Suppressor macrophage treated with lipopolysaccharide for 1 hour (primary cell): ENCODE results near the gene ZNF662.

ENCODE experiments used
- DNase-seq, 3 donors: peaks; one replicate each; pipeline ENCODE4 v3.0.0-alpha.2; 2020 to 2022

ZNF662 gene

DNA sequence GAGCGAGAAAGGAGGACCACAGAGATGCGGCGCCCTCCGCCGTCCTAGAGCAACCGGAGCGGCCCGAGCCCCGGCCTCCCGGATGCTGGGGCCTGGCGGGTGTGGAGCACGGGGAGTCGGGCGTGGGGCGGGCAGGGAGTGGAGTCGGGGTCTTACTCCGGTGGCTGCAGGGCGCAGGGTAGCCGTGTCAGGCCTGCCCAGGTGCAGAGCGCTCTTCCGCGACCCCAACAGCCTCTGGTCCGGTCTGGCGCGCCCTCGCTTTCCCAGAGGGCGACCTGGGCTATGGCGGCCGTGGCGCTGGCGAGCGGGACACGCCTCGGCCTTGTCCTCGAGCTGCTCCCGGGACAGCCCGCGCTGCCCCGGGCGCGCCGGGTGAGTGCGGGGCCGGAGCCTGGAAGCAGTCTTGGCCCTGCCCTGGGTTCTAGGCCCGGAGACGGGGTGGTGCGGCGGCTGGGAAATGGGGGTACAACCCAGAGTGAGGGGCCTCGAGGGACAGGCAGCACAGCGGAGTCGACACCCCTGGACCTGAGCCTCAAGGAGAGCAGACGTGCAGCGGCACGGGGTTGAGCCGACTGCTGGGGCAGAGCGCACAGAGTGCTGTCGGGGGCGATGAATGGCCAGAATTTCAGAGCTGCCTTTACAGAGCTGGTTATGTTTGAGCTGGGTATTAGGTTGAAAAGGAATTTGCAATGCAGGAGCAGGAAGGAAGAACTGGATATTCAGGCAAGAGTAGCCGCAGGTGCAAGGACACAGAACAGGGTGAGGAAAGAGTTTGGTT, at the start of gene ZNF662:
ZNF662 (plus strand) TSS at position 73 of the 778 bp plus-strand sequence. CDS start 1,973 bp downstream, outside the sequence.
- peak in 1 of 3 donors; percentile 24 for DNase-seq

DNA sequence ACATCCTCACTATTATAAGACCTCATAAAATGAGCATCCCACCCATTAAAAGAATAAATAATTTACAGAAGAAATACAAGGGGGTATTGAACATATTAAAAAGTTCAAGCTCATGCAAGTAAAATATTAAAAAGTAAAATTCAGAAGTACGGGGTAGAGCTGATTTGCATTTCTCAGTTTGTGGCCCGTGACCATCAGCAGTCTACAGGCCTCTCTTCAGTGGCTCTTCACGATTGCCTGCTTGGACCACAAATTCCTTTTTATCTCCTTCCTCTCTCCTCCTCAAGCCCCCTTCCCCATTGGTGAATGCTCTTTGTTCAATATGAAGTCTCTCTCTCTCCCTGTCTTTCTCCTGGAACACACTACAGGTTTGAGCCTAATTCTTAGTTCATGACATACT, 49.4 kb upstream of the ZNF662 start:
- no peak for DNase-seq

DNA sequence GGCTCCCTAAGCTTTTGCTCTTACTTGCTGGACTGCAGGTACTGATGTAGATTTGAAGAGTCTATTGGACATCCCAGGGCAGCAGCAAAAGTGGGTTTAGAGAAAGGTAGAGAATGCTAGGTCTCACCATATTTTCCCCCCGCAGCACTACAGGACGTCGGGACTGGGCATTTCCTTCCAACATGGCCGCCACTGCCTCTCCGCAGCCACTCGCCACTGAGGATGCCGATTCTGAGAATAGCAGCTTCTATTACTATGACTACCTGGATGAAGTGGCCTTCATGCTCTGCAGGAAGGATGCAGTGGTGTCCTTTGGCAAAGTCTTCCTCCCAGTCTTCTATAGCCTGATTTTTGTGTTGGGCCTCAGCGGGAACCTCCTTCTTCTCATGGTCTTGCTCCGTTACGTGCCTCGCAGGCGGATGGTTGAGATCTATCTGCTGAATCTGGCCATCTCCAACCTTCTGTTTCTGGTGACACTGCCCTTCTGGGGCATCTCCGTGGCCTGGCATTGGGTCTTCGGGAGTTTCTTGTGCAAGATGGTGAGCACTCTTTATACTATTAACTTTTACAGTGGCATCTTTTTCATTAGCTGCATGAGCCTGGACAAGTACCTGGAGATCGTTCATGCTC, 41.5 kb upstream of the ZNF662 start:
- DNase-seq = peak in 1 of 3 donors; percentile 14

DNA sequence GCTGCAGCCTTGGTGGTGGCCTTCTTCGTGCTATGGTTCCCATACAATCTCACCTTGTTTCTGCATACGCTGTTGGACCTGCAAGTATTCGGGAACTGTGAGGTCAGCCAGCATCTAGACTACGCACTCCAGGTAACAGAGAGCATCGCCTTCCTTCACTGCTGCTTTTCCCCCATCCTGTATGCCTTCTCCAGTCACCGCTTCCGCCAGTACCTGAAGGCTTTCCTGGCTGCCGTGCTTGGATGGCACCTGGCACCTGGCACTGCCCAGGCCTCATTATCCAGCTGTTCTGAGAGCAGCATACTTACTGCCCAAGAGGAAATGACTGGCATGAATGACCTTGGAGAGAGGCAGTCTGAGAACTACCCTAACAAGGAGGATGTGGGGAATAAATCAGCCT, 40.7 kb upstream of the ZNF662 start:
- peak in 1 of 3 donors; percentile 3 for DNase-seq

DNA sequence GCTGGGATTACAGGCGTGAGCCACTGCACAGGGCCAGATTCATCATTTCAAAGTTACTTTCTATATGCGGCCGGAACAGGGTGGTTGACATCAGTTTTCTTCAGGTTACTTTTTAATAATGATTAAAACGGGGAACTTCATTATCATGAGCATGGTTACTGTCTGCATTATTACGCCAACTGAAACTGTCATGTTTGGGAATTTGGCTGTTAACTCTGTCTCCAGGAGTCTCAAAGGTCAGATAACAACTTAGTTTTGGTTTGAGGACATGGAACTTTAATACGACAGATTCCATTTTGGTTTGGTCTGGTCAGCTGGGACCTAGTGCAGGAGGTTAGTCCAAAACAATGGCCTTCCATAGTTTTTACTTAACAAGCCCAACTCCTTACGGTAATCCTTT, 38.8 kb upstream of the ZNF662 start:
- no peak for DNase-seq

DNA sequence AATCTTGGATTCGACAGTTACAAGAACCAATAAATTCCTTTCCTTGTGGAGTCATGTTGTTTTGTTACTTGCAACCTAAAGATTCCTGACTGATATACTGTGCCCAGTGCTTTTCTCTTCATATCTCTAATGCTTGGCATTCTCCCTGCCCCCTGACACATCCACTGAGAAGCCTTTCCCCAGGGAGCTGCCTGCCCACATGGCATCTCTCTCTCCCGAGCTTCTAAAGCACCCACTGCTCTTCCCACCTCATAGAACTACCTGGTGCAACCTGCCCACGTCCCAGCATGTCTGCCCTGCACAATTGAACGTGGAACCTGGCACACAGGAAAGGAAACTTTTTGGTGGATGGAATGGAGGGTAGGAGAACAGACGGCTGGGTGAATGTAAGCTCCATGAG, 37.1 kb upstream of the ZNF662 start:
- DNase-seq = no peak

DNA sequence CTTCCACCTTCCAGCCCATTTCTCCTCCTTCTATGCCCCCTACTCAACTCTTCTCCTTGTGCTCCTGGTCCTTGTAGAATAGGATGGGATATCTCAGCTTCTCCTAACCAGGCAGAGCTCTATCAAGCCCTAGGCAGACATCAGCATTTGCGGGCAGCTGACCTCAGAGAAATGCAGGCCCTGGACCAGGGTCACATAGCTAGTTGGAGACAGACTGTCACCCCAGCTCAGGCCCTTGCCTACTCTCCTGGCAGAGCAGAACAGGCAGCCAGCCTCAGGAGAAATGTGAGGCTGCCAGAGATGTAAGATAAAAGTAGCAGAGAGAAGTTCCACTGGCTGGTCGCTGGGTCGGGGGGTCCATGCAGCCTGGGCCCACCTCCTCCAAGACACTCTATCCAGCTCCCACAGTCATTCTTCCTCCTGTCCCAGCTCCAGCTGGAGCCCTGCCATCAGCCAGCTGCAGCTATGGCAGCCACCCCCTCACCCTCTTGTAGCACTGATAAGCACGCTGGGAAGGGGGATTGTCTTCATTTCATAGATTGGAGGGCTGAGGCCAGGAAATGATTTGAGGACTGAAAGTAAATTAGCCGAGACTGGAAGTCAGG, 34.2 kb upstream of the ZNF662 start:
- DNase-seq = peak in 1 of 3 donors; percentile 9

DNA sequence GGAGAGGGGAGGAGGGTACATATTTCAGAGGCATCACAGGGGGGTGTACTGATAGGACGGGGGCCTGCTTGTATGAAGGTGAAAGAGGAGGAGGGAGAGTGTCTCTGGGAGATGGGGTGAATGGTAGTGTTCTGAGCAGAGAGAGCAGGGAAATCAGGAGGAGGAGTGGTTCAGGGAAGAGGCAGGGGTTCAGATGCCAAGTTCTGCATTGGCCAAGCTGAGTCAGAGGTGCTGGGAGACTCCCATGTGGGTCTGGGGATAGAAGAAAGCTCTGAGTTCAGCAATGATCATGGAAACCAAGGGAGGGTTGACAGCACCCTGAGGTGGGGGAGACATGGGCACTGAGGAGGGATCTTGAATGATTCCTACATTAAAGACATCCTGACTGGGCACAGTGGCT, 33.2 kb upstream of the ZNF662 start:
- DNase-seq = no peak

DNA sequence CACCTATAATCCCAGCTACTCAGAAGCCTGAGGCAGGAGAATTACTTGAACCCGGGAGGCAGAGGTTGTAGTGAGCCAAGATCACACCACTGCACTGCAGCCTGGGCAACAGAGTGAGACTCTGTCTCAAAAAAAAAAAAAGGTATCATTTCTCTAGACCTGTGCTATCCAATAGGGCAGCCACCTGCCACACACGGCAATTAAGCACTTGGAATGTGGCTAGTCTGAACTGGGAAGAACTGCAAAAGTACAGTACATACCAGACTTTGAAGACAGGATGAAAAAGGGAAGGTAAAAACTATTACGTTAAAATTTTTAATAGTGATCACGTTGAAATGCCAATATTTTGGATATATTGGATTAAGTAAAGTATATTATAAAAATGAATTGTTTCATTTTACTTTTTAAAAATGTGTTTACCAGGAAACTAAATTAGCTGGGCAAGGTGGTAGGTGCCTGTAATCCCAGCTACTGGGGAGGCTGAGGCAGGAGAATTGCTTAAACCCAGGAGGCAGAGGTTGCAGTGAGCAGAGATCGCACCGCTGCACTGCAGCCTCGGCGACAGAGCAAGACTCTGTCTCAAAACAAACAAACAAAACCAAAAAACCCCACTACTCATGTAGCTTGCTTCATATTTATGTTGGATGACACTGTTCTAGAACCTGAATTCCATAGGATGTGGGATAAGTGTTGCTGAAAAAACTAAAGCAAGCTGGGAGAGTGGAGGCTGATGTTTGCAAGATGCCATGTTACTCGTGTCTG, 32.5 kb upstream of the ZNF662 start:
- no peak for DNase-seq

DNA sequence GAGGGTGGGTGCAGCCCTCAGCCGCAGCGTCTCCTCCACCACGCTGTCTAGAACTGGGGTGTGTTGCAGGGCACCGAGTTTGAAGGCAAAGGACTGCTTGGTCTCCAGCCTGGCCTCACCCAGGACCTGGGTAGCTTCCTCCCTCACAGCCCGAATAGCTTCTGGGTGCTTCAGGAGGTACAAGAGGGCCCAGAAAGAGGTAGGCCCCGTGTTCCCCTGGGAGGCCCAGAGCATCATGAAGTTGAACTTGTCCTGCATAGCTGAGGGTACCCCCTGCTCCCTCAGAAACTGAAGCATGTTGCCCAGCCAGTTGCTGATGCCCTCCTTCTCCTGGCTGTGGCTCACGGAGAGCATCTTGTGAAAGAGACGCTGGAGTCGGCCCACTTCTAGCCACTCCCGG, 31.2 kb upstream of the ZNF662 start:
- DNase-seq = no peak

DNA sequence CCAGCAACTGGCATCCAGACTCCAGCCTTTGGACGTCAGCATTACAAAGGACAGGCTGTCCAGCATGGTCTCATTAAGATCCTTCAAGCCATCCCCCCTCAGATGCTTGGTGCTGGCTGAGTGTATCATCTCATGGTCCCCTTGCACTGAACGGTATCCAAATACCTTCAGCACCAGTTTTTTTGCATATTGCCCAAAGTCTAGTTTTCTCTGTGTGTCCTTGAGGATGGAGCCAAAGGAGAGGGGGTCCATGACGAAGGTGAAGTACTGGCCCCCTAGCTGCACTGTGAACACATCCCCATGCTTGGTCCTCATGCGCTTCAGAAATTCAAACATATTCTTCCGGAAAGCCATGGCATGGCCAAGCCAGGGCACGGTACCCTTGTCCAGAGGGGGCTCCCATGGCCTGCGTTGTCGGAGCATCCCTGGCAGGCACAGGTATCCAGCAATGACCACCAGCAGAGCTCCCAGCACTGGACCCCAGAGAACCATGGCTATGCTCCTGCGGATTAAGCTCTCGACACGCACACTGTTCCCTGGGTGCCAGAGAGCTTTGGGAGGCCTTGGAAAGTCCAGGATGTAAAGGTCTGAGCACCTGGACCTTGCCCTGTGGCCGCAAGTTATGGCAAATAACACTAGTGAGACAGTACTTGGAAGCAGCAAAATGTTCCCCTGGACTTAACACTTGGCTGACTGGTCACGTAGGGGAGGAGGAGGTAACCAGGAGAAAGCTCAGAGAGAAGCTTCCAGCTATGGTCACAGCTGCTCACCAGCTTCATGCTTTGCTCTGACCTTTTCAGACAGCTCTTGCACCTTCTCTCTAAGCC, 30.4 kb upstream of the ZNF662 start, which contains the start of gene CYP8B1:
CYP8B1 (minus strand) TSS at position 555 of the 827 bp plus-strand sequence; CDS start at position 492, 63 bp downstream.
- no peak for DNase-seq

DNA sequence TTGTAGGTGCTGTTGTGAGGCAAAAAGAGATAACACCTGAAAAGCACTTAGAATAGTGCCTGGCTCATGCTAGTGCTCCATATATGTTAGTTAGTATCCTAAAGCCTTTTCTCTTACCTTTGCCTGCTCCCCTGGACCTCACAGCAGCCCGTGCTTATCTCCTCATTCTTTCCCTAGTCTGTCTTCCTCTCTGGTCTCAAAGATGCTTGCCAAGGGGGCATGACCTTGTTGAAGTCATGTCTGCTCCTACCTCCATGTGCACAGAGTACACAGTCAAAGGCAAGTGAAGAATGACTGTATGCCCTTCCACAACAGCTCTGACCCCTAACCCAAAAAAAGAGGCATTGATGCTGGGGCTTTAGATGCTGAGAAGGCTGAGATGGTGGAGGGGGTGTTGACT, 29.5 kb upstream of the ZNF662 start:
- DNase-seq = no peak

DNA sequence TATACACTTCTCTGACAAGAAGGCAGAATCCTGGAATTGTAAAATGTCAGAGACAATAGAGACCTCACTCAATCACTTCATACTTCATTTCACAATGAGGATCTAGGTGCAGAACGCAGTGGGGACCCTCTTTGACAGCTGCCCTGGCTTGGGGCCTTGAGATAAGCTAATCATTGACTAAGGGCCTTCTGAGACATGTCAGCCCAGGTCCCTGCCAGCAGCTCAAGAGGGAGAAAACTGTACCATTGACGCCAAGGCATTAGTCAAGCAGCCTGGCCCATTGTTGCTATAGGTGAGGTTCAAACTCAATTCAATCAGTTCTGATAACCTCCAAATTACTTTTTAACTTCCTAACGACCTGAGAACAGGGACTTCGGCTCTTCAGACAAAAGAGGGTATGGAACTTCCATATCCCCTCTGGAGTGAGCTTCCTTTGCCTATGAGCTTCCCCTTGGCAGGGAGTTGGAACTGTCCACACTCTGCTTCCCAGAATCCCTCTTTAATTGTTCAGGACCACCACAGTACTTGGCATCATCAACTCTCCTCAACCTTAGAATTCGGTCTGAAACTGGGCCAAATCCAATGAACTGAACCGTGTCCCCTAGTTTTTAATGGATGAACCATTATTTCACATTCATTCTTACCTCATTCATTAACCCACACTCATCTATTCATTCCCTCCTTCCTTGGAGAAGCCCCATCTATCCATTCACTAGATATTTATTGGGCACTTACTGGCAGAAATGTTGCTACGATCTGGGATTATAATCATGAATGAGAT, 28.8 kb upstream of the ZNF662 start:
- DNase-seq = no peak

DNA sequence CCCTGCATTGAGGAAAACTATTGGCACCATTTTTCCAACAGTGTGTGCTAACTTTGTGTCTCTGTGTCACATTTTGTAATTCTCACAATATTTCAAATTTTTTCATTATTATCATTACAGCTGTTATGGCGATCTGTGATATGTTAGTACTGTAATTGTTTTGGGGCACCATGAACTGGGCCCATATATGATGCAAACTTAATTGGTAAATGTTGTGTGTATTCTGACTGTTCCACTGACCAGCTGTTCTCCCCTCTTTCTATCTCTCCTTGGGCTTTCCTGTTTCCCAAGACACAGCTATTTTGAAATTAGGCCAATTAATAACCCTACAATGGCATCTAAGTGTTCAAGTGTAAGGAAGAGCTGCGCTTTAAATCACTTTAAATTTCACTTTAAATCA, 28.1 kb upstream of the ZNF662 start:
- no peak for DNase-seq

DNA sequence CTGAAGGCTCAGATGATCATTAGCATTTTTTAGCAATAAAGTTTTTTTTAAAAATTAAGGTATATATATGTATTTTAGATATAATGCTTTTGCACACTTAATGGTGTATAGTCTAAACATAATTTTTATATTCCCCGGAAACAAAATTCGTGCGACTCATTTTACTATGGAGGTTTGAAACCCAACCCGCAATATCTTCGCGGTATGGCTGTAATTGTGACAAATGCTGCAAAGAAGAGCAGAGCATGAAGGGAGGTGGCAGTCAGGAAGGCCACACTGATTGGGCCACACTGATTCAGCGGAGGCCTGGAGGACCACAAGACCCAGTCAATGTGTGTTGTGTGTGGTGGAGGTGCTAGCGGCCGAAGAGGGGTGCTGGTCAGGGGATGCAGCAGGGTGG, 25.8 kb upstream of the ZNF662 start:
- no peak for DNase-seq

DNA sequence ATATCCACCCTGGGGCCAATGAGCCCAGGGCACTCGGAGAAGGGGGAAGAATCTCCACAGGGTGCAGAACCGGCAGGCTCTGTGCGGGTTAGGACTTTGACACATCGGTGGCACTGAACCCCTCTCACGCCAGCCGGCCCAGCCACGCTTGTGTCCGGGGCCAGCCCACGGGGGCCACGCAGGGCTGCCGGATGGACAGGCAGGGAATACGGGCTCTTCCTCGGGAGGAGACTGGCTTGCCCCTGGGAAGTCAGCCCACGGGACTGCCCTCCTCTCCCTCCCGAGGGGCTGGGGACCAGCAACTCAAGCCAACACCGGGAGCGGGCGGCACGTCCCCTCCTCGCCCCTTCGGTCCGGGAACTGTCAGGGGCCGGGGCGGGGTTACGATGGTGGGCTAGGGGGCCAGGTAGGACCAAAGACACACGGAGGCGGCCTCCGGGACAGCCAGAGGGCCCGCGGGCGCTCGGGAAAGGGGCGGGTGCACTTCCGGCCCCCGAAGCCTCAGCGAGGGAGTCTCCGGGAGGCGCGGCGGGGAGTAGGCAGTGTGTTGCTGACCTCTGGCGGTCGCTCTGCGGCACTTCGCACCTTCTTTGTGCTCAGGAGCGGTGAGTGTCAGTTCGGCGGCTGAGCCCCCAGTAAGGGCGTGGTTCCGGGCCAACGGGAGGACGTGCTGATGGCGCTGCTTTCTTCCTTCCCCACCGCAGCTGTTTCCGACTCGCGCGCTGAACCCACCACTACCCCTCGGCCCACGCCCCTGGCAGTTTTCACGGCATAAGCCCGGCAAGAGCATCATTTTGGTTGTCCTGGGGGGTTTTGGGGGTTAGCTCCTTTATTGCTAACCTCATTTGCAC, 25.1 kb upstream of the ZNF662 start:
- DNase-seq = peak; percentile 87 to 91 (median 91)

DNA sequence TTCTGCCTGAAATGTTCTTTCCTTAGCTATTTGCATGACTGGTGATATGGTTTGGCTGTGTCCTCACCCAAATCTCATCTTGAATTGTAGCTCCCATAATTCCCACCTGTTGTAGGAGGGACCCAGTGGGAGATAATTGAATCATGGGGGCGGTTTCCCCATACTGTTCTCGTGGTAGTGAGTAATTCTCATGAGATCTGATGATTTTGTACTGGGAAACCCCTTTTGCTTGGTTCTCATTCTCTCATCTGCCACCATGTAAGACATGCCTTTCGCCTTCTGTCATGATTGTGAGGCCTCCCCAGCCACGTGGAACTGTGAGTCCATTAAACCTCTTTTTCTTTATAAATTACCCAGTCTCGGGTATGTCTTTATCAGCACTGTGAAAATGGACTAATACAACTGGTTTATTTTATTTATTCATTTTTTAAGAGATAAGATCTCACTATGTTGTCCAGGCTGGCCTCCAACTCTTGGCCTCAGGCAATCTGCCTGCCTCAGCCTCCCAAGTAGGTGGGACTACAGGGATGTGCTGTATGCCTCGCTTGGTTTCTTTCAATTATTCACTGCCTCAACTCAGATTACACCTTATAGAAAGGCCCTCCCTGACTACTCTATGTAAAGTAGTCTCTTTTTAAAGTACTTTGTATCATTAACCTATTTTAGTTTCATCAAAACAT, 22.6 kb upstream of the ZNF662 start:
- DNase-seq = peak; percentile 50 to 75 (median 66)

DNA sequence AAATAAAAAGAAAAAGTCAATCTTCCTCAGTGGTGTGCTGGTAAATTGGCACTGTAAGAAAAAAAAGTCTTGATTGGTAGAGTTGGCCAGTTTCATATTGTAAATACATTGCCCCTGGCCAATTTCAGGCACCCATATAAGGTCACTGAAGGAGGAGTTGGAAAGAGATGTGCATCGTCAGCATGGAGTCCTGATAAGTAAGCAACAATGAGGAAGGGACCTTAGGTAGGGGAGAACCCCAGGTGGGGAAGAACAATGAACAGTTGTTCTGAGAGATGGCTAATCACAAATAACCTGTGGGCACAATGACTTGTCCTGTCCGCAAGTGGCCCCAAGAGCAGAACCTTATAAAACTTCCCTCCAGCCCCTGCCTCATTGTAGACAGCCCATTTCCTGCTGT, 21.6 kb upstream of the ZNF662 start:
- no peak for DNase-seq

DNA sequence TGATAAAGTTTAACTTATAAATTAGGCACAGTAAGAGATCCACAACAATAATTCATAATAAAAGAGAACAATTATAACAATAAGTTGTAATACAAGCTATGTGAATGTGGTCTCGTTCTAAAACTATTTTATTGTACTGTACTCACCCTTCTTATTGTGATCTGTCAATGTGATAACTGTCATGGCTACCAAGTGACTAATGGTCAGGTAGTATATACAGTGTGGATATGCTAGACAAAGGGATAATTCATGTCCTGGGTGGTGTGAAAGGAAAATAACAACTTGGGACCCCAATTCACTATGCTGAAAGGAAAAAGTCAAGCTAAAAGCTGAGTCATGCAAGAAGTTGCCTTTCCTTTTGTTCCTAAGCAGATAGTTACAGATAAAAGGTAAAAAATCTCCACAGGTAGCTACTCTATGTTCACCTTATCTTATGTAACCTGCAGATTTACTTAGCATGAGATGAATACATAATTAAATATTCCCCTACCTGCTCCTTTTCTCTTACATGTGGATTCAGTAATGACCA, 19.6 kb upstream of the ZNF662 start:
- DNase-seq = no peak

DNA sequence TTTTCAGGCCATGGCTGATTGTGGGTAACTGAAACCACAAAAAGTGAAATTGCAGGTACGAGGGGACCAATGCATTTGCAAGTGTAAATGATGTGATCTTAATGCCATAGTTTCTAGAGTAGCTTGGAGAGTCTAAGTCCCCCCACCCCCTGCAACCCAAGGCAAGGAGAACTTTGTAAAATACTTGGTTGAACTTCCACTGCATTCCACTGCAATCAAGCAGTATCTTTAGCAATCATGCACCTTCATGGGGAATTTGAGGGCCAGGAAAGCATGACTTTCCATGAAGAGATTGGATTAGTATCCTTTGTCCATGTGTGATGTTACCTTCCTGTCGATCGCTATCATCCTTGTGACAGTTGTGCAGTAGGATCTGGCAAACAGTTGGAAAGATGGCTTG, 18.9 kb upstream of the ZNF662 start:
- DNase-seq = no peak
